Sciatic nerve (tissue), 1 donor: Measurements from ENCODE around the gene PADI2. TPM values are rescaled to one million over a fixed set of nuclear protein-coding genes. Genes with fewer than 3 reads are reported as not detected.

Source experiments
- total RNA-seq: library from RNA; stranded (reverse); fragmentation: NEBNext Ultra II Directional; extraction: Animal tissue kit (Norgen Biotek cat#: 25700); gene quantifications from one replicate; pipeline ENCODE4 v1.2.1, GENCODE V29; 2021
- donor health status: DM: no; HTN: no; CAD: no.

PADI2 gene
- total RNA-seq, 1 donor from 2014 or later = 21.2 TPM

Other genes starting within 250 kb of the PADI2 start
- gene RNU1-2, start 223.5 kb downstream of the PADI2 start, total RNA-seq = 13,769 TPM
- gene CROCC, start 197.5 kb downstream of the PADI2 start, total RNA-seq = 35.7 TPM
- 17.3 TPM for gene MFAP2, start 138.8 kb downstream of the PADI2 start, total RNA-seq
- gene ATP13A2, start 107.5 kb downstream of the PADI2 start, total RNA-seq = 40.8 TPM
- 69.4 TPM for gene SDHB, start 65.4 kb downstream of the PADI2 start, total RNA-seq
- not detected for gene PADI1, start 85.7 kb upstream of the PADI2 start, total RNA-seq
- not detected for gene PADI3, start 129.6 kb upstream of the PADI2 start, total RNA-seq
- 3.8 TPM for gene PADI4, start 188.7 kb upstream of the PADI2 start, total RNA-seq